Keratinocyte (primary cell): ENCODE data around the gene NKD1. TPM values are rescaled to one million over a fixed set of nuclear protein-coding genes. Genes with fewer than 3 reads are reported as not detected.

Source experiments
- DNase-seq: peaks from one replicate; pipeline ENCODE4 v3.0.0-alpha.2; 2011; ENCODE audit warnings: low read depth, missing footprints, low spot score
- FAIRE-seq: peaks from 2 replicates; lab custom pipeline; 2011; peaks lifted over from hg19 to GRCh38; lab: Jason Lieb, UNC
- H2AFZ ChIP-seq: 2 replicates; pipeline ENCODE4 v1.6.0; 2012; ENCODE audit warnings: low read length, control low read depth, inconsistent platforms; ENCODE audit not compliant: control insufficient read depth
- H3K27ac ChIP-seq: 2 replicates; pipeline ENCODE4 v1.5.1; 2011; ENCODE audit warnings: low read length; ENCODE audit not compliant: control insufficient read depth, insufficient read depth
- H3K27me3 ChIP-seq: 3 replicates; pipeline ENCODE4 v1.6.0; 2011; ENCODE audit warnings: low read length; ENCODE audit not compliant: control insufficient read depth, insufficient read depth; ENCODE audit errors: extremely low read depth
- H3K36me3 ChIP-seq, 2 experiments: 2 replicates in 1 of 2; 3 replicates in 1 of 2; pipeline ENCODE4 v1.5.1; 2011; ENCODE audit warnings: low read length in 2 of 2, mild to moderate bottlenecking in 1 of 2; ENCODE audit not compliant: control insufficient read depth in 2 of 2, insufficient read depth in 2 of 2; ENCODE audit errors: extremely low read depth in 1 of 2
- H3K4me1 ChIP-seq: 3 replicates; pipeline ENCODE4 v1.5.1; 2011; ENCODE audit warnings: low read length; ENCODE audit not compliant: control insufficient read depth, insufficient read depth; ENCODE audit errors: extremely low read depth
- H3K4me2 ChIP-seq: 3 replicates; pipeline ENCODE4 v1.6.0; 2011; ENCODE audit warnings: low read depth, low read length; ENCODE audit not compliant: control insufficient read depth, insufficient read depth; ENCODE audit errors: extremely low read depth
- H3K4me3 ChIP-seq, 3 experiments: fragments of 200-600 bp in 1 of 3; sonication (generic) in 1 of 3; 2 replicates in 2 of 3; 3 replicates in 1 of 3; pipeline ENCODE4 v1.5.1; 2011 to 2016; ENCODE audit warnings: low read length in 3 of 3, mild to moderate bottlenecking in 3 of 3, control low read depth in 2 of 3, inconsistent platforms in 1 of 3, low read depth in 1 of 3, mixed read lengths in 1 of 3, mixed run types in 1 of 3, moderate library complexity in 1 of 3; ENCODE audit not compliant: control insufficient read depth in 2 of 3, insufficient read depth in 2 of 3; ENCODE audit errors: extremely low read depth in 1 of 3
- H3K79me2 ChIP-seq: 2 replicates; pipeline ENCODE4 v1.6.0; 2012; ENCODE audit warnings: low read length; ENCODE audit not compliant: control insufficient read depth, insufficient read depth
- H3K9ac ChIP-seq: 3 replicates; pipeline ENCODE4 v1.6.0; 2011; ENCODE audit warnings: low read length; ENCODE audit not compliant: control insufficient read depth, insufficient read depth; ENCODE audit errors: extremely low read depth
- H3K9me1 ChIP-seq: 3 replicates; pipeline ENCODE4 v1.6.0; 2011; ENCODE audit warnings: low read length; ENCODE audit not compliant: control insufficient read depth, insufficient read depth; ENCODE audit errors: extremely low read depth
- H3K9me3 ChIP-seq: 2 replicates; pipeline ENCODE4 v1.5.1; 2012; ENCODE audit warnings: low read depth, low read length; ENCODE audit not compliant: control insufficient read depth
- H4K20me1 ChIP-seq: 3 replicates; pipeline ENCODE4 v1.6.0; 2011; ENCODE audit warnings: low read length; ENCODE audit not compliant: control insufficient read depth, insufficient read depth; ENCODE audit errors: extremely low read depth
- EZH2 ChIP-seq: IDR thresholded peaks from one replicate; pipeline ENCODE4 v1.6.1; 2012; ENCODE audit warnings: inconsistent platforms, mild to moderate bottlenecking, low read length, moderate library complexity
- dilution Hi-C: fragments of 300-500 bp; cut with MboI; formaldehyde crosslinking; loops from one replicate; pipeline ENCODE4 v1.7.0; 2020; ENCODE audit warnings: low sequenced_read_pairs; ENCODE audit not compliant: extremely low pct_ligation_motif_present
- polyA plus RNA-seq, 5 experiments: library from polyadenylated mRNA; depleted of rRNA in 3 of 5; stranded (reverse) in 3 of 5; stranded (forward) in 1 of 5; unstranded in 1 of 5; fragments of >200 nt; gene quantifications; 1 replicate in 1 of 5; 2 replicates in 3 of 5; 3 replicates in 1 of 5; pipeline versions ENCODE4 v1.2.1 to v1.2.3, GENCODE V29; 2011 to 2012; ENCODE audit warnings: missing spikeins in 2 of 5, low read depth in 1 of 5, low replicate concordance in 1 of 5
- TF ChIP-seq, protein P1 (sequence below), 3 experiments: IDR thresholded peaks in 1 of 3; conservative IDR thresholded peaks in 1 of 3; optimal IDR thresholded peaks in 1 of 3; 2 replicates in 2 of 3; 3 replicates in 1 of 3; pipeline versions ENCODE3 to v1.5.1; 2011; ENCODE audit warnings: low read length in 3 of 3, mild to moderate bottlenecking in 3 of 3, moderate library complexity in 2 of 3, control low read depth in 1 of 3, inconsistent platforms in 1 of 3; ENCODE audit not compliant: insufficient read depth in 2 of 3; ENCODE audit errors: extremely low read depth in 1 of 3

Gene NKD1
- polyA plus RNA-seq, 1 donor (not counting 4 experiments of a cell fraction or from before 2014, with no cell fraction given), result 0.62 TPM

DNA sequence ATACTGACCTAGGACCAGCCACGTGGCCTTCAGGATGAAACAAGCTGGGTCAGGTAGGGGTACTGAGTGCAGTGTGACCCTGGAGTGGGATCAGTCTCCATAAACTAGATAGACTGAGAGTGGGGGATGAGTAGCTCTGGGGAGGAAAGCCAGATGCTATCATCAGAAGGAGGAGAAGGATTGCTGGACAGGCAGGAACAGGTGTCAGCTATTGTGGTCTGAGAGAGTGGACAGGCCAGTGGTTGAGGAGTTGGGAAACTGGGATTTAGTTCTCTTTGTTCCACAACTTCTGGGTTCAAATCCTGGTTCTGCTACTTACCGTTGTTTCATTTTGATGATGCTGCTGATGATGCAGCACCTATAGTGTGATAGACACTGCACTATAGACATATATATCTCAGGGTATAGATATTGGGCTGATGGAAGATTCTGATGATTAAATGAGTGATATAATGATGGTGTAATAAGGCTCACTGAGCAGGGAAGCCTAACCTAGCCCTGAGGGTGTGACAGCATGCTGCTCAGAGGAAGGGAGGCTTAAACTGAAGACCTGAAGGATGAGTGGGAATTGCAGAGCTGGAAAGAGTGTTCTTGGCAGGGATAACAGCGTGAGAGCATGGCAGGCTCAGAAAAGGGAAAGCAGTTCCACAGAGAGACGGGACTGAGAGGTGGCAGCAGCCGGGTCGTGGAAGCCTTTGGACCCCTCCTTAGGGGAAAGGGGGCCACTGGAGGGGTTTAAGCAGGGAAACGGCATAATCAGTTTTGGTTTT lies 66.9 kb downstream of the NKD1 start:
- H3K4me3 ChIP-seq, result no peak overlapping the region
- H3K79me2 ChIP-seq, result no peaks in the 10 kb centered on the region
- H3K9ac ChIP-seq, result no peak overlapping the region
- no peak overlapping the region for H3K27ac ChIP-seq
- H3K9me1 ChIP-seq, result no peaks in the 10 kb centered on the region
- no peaks in the 10 kb centered on the region for H3K27me3 ChIP-seq
- dilution Hi-C loops, result no loop called here
- H3K36me3 ChIP-seq, result no peaks in the 10 kb centered on the region
- no peak overlapping the region for H3K4me2 ChIP-seq
- FAIRE-seq (no peak), DNase-seq (no peak)
- no peak overlapping the region for H2AFZ ChIP-seq
- H3K4me1 ChIP-seq, result no peaks in the 10 kb centered on the region
- H4K20me1 ChIP-seq, result no peaks in the 10 kb centered on the region
- H3K9me3 ChIP-seq, result no peaks in the 10 kb centered on the region
- no peak for TF ChIP-seq EZH2
- TF ChIP-seq, protein P1, sequence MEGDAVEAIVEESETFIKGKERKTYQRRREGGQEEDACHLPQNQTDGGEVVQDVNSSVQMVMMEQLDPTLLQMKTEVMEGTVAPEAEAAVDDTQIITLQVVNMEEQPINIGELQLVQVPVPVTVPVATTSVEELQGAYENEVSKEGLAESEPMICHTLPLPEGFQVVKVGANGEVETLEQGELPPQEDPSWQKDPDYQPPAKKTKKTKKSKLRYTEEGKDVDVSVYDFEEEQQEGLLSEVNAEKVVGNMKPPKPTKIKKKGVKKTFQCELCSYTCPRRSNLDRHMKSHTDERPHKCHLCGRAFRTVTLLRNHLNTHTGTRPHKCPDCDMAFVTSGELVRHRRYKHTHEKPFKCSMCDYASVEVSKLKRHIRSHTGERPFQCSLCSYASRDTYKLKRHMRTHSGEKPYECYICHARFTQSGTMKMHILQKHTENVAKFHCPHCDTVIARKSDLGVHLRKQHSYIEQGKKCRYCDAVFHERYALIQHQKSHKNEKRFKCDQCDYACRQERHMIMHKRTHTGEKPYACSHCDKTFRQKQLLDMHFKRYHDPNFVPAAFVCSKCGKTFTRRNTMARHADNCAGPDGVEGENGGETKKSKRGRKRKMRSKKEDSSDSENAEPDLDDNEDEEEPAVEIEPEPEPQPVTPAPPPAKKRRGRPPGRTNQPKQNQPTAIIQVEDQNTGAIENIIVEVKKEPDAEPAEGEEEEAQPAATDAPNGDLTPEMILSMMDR (optimal IDR thresholded peaks at IDR 0.05 in 1 of 3, IDR thresholded peaks at IDR 0.05 in 1 of 3, conservative IDR thresholded peaks at IDR 0.05 in 1 of 3; ENCODE audit: extremely low read depth in 1 of 3, insufficient read depth in 2 of 3, low read length in 3 of 3), result no peak

DNA sequence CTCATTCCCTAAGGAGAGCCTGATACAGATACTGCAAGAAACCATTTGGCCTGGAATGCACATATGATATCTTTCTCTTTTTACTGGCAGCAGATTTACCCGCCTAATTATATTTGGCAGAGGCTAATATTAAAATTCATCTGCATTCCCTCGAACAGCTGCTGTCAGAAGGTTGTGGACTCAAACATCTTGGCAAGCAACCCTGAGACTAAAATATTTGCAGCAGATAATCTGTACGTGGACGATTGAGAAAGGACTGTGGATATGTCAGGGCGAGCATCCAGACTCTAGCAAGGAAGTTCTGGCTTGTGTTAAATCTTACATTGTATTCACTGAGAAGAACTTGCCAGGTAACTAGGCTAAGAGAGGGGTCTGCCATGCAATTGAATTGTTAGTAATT lies 67.7 kb downstream of the NKD1 start:
- H3K9ac ChIP-seq, result no peak overlapping the region
- DNase-seq (no peak), FAIRE-seq (no peak)
- no peaks in the 10 kb centered on the region for H3K79me2 ChIP-seq
- no peaks in the 10 kb centered on the region for H3K4me1 ChIP-seq
- no peaks in the 10 kb centered on the region for H3K27me3 ChIP-seq
- TF ChIP-seq, protein P1 (optimal IDR thresholded peaks at IDR 0.05 in 1 of 3, IDR thresholded peaks at IDR 0.05 in 1 of 3, conservative IDR thresholded peaks at IDR 0.05 in 1 of 3; ENCODE audit: extremely low read depth in 1 of 3, insufficient read depth in 2 of 3, low read length in 3 of 3), result no peak
- TF ChIP-seq EZH2, result no peak
- no peaks in the 10 kb centered on the region for H3K36me3 ChIP-seq
- H3K4me2 ChIP-seq, result no peak overlapping the region
- no peak overlapping the region for H3K4me3 ChIP-seq
- no peaks in the 10 kb centered on the region for H4K20me1 ChIP-seq
- H3K9me1 ChIP-seq, result no peaks in the 10 kb centered on the region
- no peak overlapping the region for H3K27ac ChIP-seq
- H2AFZ ChIP-seq, result no peak overlapping the region
- H3K9me3 ChIP-seq, result no peaks in the 10 kb centered on the region
- dilution Hi-C loops, result no loop called here
